GM19463 (cell line): Measurements from ENCODE around the gene ATR.

Source experiments
- ATAC-seq: cut with Tn5 transposase; IDR thresholded peaks from one replicate; pipeline ENCODE4 v1.9.1; 2021; ENCODE audit warnings: mild to moderate bottlenecking, moderate library complexity; ENCODE audit not compliant: unreplicated experiment

Gene ATR

GRCh38 chr3:142530296-142530695 is 48.2 kb downstream of the ATR start:
- ATAC-seq: no peak

- ATAC-seq: no peak
Observed at GRCh38 chr3:142523921-142524566, 54.5 kb downstream of the ATR start.

GRCh38 chr3:142509079-142509478 is 69.5 kb downstream of the ATR start:
- ATAC-seq: no peak

- ATAC-seq: no peak
Observed at GRCh38 chr3:142507241-142507640, 71.3 kb downstream of the ATR start.

- no peak for ATAC-seq
Observed at GRCh38 chr3:142502187-142502985, 76.1 kb downstream of the ATR start.

GRCh38 chr3:142501004-142501926 is 77.3 kb downstream of the ATR start:
- no peak for ATAC-seq

- ATAC-seq: no peak
Observed at GRCh38 chr3:142500211-142500610, 78.3 kb downstream of the ATR start.

- ATAC-seq: peak; percentile 72
Observed at GRCh38 chr3:142498397-142499180, 79.9 kb downstream of the ATR start.

GRCh38 chr3:142497729-142498128 is 80.8 kb downstream of the ATR start:
- ATAC-seq: no peak

GRCh38 chr3:142495103-142495502 is 83.4 kb downstream of the ATR start:
- ATAC-seq: no peak

- ATAC-seq: no peak
Observed at GRCh38 chr3:142492184-142492583, 86.3 kb downstream of the ATR start.

- no peak for ATAC-seq
Observed at GRCh38 chr3:142489572-142490323, 88.8 kb downstream of the ATR start.

GRCh38 chr3:142484912-142485435 is 93.6 kb downstream of the ATR start:
- ATAC-seq: no peak

- ATAC-seq: no peak
Observed at GRCh38 chr3:142481196-142481595, 97.3 kb downstream of the ATR start.

- no peak for ATAC-seq
Observed at GRCh38 chr3:142470826-142471225, 107.7 kb downstream of the ATR start.

GRCh38 chr3:142468456-142468855 is 110.1 kb downstream of the ATR start:
- no peak for ATAC-seq

- no peak for ATAC-seq
Observed at GRCh38 chr3:142467768-142468167, 110.8 kb downstream of the ATR start.

- ATAC-seq: no peak
Observed at GRCh38 chr3:142460689-142461088, 117.8 kb downstream of the ATR start.

- no peak for ATAC-seq
Observed at GRCh38 chr3:142459929-142460328, 118.6 kb downstream of the ATR start.

- ATAC-seq: no peak
Observed at GRCh38 chr3:142459096-142459495, 119.4 kb downstream of the ATR start.
